ENCODE measurements around the gene MBLAC1.

The MBLAC1 gene

GRCh38 chr7:100098913-100099312 lies 27.9 kb upstream of the MBLAC1 start:
- DNase-seq, result no peak

GRCh38 chr7:100099452-100099851 lies 27.3 kb upstream of the MBLAC1 start:
- DNase-seq, result no peak

- peak; percentile 79 for DNase-seq
Measured at GRCh38 chr7:100100420-100101015, 26.2 kb upstream of the MBLAC1 start.

GRCh38 chr7:100101016-100101862 lies 25.5 kb upstream of the MBLAC1 start, which contains the start of the genes AP4M1 and MCM7:
Gene AP4M1, plus strand, starts transcription at chr7:100101643. Its CDS starts 72 bp downstream, at chr7:100101715.
Gene MCM7, minus strand, starts transcription at chr7:100101397. Its CDS starts 103 bp downstream, at chr7:100101294.
- DNase-seq, result peak; percentile 90

GRCh38 chr7:100102950-100103840 lies 23.6 kb upstream of the MBLAC1 start:
- DNase-seq, result no peak

- DNase-seq, result no peak
Measured at GRCh38 chr7:100105534-100105933, 21.2 kb upstream of the MBLAC1 start.

GRCh38 chr7:100106633-100107032 lies 20.1 kb upstream of the MBLAC1 start:
- no peak for DNase-seq

- no peak for DNase-seq
Measured at GRCh38 chr7:100107125-100107737, 19.5 kb upstream of the MBLAC1 start.

GRCh38 chr7:100107890-100108289 lies 18.9 kb upstream of the MBLAC1 start:
- no peak for DNase-seq

- no peak for DNase-seq
Measured at GRCh38 chr7:100109521-100110163, 17.1 kb upstream of the MBLAC1 start.

- DNase-seq, result no peak
Measured at GRCh38 chr7:100111156-100111555, 15.6 kb upstream of the MBLAC1 start.

GRCh38 chr7:100111914-100112313 lies 14.9 kb upstream of the MBLAC1 start:
- DNase-seq, result no peak

- no peak for DNase-seq
Measured at GRCh38 chr7:100115026-100115425, 11.7 kb upstream of the MBLAC1 start.

GRCh38 chr7:100118388-100119071 lies 8.2 kb upstream of the MBLAC1 start:
- no peak for DNase-seq

- DNase-seq, result peak; percentile 92
Measured at GRCh38 chr7:100119072-100119969, 7.4 kb upstream of the MBLAC1 start, which contains the start of the genes CNPY4 and TAF6. Gene CNPY4, plus strand, starts transcription at chr7:100119634. Its CDS starts 111 bp downstream, at chr7:100119745. Gene TAF6, minus strand, starts transcription at chr7:100119358. Its CDS starts 5,149 bp downstream, at chr7:100114209.

GRCh38 chr7:100119970-100120732 lies 6.6 kb upstream of the MBLAC1 start:
- DNase-seq, result peak; percentile 51

- DNase-seq, result no peak
Measured at GRCh38 chr7:100120733-100121036, 6.1 kb upstream of the MBLAC1 start.

- DNase-seq, result no peak
Measured at GRCh38 chr7:100122067-100122466, 4.7 kb upstream of the MBLAC1 start.

- DNase-seq, result no peak
Measured at GRCh38 chr7:100122568-100122967, 4.2 kb upstream of the MBLAC1 start.

All from activated CD4-positive, alpha-beta T cell treated with anti-CD3 and anti-CD28 coated beads for 1 hour (primary cell).